ENCODE results near the gene TCERG1L.

DNA sequence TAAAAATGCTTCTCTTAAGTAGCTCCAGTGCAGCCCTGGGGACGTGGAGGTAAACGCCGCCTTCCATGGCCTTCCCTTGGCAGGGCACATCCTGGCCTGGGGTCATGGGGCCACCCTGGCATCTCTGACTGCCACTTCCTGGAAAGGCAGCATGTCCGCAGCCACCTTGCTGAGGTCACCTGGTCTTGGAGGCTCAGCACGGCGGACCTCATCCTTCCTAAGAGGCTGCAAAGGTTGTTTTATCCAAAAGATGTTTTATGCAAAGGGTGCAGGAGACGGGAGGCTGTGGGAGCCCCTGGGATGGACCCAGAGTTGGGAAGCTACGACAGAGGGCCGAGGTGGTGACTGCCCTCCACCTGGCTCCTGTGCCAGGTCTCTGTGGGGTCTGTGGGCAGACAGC is 106.0 kb downstream of the TCERG1L start:
- no peak for TF ChIP-seq POLR2AphosphoS5 (IDR thresholded peaks at IDR 0.05; ENCODE audit: low read depth, low read length)
- TF ChIP-seq, protein P1, sequence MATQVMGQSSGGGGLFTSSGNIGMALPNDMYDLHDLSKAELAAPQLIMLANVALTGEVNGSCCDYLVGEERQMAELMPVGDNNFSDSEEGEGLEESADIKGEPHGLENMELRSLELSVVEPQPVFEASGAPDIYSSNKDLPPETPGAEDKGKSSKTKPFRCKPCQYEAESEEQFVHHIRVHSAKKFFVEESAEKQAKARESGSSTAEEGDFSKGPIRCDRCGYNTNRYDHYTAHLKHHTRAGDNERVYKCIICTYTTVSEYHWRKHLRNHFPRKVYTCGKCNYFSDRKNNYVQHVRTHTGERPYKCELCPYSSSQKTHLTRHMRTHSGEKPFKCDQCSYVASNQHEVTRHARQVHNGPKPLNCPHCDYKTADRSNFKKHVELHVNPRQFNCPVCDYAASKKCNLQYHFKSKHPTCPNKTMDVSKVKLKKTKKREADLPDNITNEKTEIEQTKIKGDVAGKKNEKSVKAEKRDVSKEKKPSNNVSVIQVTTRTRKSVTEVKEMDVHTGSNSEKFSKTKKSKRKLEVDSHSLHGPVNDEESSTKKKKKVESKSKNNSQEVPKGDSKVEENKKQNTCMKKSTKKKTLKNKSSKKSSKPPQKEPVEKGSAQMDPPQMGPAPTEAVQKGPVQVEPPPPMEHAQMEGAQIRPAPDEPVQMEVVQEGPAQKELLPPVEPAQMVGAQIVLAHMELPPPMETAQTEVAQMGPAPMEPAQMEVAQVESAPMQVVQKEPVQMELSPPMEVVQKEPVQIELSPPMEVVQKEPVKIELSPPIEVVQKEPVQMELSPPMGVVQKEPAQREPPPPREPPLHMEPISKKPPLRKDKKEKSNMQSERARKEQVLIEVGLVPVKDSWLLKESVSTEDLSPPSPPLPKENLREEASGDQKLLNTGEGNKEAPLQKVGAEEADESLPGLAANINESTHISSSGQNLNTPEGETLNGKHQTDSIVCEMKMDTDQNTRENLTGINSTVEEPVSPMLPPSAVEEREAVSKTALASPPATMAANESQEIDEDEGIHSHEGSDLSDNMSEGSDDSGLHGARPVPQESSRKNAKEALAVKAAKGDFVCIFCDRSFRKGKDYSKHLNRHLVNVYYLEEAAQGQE (IDR thresholded peaks at IDR 0.05; ENCODE audit: insufficient read depth in 1 of 2, low read depth in 2 of 2, low read length in 2 of 2) = no peak
- TF ChIP-seq TAF1 (IDR thresholded peaks at IDR 0.05; ENCODE audit: borderline replicate concordance, insufficient read depth, low read length) = no peak
